Measurements from ENCODE around the gene KIAA0408.

The KIAA0408 gene

DNA sequence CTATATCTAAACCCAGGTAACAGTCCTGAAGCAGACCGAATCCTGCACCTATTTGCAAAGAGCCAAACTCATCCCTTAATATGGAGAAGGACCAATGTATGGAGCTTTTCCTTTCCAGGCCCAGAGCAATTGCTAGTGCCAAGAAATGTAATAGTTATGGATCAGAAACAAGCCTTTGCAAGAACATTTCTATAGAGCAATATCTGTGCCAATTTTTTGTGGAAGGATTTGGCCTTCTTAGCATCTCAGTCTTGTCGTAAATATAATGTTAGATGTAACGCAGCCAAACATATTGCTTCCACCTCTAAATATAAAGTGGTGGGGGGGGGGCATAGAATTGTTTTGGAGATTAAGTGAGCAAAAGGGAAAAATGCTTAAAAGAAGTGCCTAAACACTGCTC is 2.7 kb downstream of the KIAA0408 start:
- TF ChIP-seq, protein P1, sequence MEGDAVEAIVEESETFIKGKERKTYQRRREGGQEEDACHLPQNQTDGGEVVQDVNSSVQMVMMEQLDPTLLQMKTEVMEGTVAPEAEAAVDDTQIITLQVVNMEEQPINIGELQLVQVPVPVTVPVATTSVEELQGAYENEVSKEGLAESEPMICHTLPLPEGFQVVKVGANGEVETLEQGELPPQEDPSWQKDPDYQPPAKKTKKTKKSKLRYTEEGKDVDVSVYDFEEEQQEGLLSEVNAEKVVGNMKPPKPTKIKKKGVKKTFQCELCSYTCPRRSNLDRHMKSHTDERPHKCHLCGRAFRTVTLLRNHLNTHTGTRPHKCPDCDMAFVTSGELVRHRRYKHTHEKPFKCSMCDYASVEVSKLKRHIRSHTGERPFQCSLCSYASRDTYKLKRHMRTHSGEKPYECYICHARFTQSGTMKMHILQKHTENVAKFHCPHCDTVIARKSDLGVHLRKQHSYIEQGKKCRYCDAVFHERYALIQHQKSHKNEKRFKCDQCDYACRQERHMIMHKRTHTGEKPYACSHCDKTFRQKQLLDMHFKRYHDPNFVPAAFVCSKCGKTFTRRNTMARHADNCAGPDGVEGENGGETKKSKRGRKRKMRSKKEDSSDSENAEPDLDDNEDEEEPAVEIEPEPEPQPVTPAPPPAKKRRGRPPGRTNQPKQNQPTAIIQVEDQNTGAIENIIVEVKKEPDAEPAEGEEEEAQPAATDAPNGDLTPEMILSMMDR (IDR thresholded peaks at IDR 0.05; ENCODE audit: low read depth, low read length), result no peak

DNA sequence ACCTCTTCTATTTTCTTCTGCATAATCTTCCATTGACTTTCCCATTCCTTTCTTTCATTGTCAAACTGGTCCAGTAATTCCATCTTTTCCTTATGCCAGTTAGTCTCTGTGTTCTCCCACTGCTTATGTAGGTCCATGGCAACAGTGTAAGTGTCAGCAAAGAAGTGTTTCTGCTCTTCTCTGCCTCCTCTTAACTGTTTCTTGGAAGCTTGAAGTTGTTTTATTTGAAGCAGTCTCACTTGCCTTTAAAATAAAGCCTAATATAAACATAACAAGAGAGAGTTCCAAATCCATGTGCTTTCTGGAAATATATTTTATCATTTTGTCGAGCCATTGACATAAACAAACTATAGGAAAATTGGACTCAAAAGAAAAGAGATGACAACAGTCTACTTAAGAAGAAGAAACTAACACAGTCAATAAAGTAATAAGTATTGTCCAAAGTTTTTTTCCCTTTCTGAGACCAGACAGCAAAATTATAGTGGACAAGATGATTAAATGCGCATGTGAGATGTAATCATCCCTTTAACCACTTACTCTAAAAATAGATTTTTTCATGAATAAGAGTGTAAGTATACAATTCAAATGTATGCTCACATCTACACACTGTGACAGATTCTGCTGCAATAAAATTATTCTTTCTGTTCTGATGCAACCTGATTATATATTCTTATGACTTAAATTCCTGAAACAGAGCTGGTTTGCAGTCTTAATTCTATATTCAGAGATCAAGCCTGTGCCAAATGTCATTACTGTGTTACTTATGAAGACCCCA is 5.2 kb downstream of the KIAA0408 start:
- TF ChIP-seq, protein P1 (IDR thresholded peaks at IDR 0.05; ENCODE audit: low read depth, low read length), result no peak
- no peak overlapping the region for H3K4me3 ChIP-seq (ENCODE audit: low read depth, low read length)

More for the DNA sequence above, 2.7 kb downstream of the KIAA0408 start:
- H3K4me3 ChIP-seq (ENCODE audit: low read depth, low read length), result no peak overlapping the region

DNA sequence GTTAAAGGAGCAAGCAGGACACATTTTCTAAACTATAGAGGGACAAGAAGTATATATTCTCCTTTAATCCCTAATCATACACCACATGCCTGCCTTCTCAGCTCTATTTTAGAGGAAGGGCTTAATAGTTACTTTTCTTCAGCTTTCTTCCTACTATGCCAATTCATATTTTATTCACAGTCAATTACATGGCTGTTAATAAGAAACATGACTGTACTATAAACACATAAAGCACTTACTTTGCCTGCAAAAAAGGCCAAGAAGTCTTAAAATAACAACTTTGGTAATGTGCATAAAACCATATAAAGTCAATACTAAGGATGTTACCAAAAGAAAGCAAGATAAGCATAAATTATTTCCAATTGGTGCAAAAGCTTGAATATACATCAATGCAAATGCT is 6.4 kb downstream of the KIAA0408 start:
- H3K4me3 ChIP-seq (ENCODE audit: low read depth, low read length), result no peak overlapping the region
- TF ChIP-seq, protein P1 (IDR thresholded peaks at IDR 0.05; ENCODE audit: low read depth, low read length), result no peak

DNA sequence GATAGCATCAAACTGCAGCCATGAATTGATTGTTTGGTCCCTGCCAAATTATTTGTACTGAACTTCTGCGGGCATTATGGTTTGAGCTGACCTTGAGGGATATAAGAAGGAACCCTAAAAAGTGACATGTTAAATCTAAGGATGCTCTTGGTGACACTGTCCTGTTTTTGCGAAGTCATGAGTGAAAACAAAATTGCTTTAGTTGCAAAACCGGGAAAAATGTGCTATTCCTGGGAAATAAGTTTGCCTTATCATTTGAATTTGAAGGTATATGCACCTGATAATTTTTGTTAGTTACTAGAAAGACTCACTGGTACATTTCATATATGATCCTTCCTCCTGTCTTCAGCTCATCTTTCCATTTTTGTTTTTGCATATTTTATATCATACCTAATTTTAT is 7.8 kb downstream of the KIAA0408 start:
- no peak overlapping the region for H3K4me3 ChIP-seq (ENCODE audit: low read depth, low read length)
- TF ChIP-seq, protein P1 (IDR thresholded peaks at IDR 0.05; ENCODE audit: low read depth, low read length), result no peak

DNA sequence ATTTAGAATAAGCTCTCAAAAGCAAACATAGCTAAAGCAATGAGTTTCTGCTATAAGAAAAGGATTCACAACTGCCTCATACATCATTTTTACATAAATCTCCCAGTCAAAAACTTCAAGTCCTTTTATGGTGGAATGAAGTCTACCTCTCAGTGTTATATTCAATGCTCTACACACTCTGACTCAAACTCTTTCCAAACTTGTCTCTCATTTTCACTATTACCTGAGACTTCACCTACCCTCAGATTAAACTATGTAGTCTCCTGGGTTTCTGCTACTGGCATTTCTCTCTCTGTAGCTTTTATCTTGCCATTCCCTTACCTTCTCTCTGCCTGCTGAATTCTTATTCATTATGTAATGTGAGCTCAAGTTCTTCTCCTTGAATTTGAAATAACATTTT is 11.4 kb downstream of the KIAA0408 start:
- H3K4me3 ChIP-seq (ENCODE audit: low read depth, low read length), result no peak overlapping the region
- TF ChIP-seq, protein P1 (IDR thresholded peaks at IDR 0.05; ENCODE audit: low read depth, low read length), result no peak

DNA sequence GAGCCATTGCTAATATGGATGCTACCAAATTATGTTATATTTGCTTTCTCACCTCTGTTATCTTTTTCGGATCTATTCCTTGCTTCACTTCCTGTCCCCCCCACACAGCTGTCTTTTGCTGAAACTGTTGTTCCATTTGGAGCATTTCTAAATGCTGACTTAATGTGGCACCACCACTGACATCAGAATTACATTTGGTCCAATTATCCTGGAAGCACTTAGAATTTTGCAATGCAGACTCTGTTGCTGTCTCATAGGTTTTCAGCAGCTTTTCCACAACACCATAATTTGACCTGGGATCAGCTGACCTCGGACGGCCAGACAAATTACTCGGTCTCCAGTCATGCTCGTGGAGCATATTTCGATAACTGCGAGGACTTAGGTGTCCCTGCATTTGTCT is 12.8 kb downstream of the KIAA0408 start:
- TF ChIP-seq, protein P1 (IDR thresholded peaks at IDR 0.05; ENCODE audit: low read depth, low read length), result no peak
- H3K4me3 ChIP-seq (ENCODE audit: low read depth, low read length), result no peak overlapping the region

DNA sequence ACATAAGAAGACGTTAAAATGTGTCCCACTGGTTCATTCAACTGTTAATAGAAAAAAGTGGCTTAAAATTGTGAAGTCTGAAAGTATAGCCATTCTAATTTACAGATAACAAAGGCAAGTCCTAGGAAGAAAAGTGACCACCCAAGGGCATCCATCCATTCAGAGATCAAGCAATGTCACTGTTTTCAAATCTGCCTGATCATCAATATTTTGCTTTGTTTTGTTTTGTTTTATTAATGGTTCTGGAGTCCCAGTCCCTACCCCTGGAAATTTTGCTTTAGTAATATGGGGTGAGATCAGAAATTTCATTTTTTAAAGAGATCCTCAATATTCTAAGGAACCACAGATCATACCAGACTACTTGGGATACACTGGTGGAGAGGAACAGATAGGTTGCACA is 17.3 kb downstream of the KIAA0408 start:
- H3K4me3 ChIP-seq (ENCODE audit: low read depth, low read length), result no peak overlapping the region
- TF ChIP-seq, protein P1 (IDR thresholded peaks at IDR 0.05; ENCODE audit: low read depth, low read length), result no peak
